KG1 (cell line): ENCODE measurements around the gene ESD.
A peak's percentile ranks its signal among the peaks of the same experiment; 100 is the strongest.
"Not testable (repeated sequence)": the region's sequence is repeated elsewhere in the genome, so short reads cannot be mapped to it uniquely, and the experiment has no call there.

Experiments
- DNase-seq: peaks from one replicate; lab custom pipeline; 2025; lab: John Stamatoyannopoulos, UW

The ESD gene

DNA sequence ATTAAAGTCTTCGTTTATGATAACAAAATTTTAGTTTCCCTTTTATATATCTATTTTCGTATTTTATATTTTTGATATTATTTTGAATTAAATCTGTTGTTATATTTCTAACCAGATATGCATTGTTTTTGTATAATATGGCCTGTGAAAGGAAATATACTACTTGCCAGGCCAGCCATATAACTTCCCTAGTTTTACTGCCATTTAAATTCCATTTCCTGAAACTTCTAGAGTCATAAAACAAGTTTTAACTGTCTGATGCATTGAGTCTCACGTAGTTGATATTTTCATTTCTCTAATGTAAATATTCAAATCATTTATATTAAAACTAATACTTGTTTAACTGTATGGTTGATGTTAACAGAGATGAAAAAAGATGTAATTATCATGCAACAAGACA is 13.5 kb downstream of the ESD start:
- no peak for DNase-seq

DNA sequence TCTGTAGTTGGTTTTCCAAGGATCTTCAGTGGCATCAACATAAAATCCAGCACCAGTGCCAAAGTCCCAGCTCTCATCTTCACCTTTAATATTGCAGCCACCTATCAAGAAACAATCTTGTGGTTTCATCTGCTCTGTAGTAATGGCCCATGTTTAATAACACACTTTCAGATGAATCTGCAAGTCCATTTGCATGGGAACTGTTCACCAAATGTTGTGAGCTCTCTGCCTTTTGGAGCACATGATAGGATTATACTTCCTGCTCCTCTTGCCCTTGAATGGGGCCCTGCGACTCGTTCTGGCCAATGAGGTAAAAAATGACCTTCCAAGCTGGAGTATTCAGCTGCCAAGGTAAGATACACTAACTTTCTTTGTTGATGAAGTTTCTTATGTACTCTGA is 14.3 kb downstream of the ESD start:
- no peak for DNase-seq

DNA sequence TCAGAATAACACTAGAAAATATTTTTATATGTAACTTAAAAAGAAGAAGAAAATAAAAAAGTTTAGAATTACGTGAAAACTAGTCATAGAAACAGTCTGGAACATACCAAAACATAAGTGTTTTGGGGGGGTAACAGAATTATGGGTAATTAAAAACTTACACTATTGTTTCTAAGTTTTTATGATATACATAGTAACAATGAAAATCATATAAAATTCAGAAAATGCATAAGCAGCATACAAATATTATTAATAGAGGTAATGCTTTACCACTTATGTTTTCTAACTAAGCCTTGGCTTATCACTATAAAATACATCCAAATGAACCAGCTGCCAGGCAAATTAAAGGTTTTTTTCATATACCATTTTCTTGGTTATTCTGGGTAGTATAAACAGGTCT is 14.9 kb downstream of the ESD start:
- no peak for DNase-seq

DNA sequence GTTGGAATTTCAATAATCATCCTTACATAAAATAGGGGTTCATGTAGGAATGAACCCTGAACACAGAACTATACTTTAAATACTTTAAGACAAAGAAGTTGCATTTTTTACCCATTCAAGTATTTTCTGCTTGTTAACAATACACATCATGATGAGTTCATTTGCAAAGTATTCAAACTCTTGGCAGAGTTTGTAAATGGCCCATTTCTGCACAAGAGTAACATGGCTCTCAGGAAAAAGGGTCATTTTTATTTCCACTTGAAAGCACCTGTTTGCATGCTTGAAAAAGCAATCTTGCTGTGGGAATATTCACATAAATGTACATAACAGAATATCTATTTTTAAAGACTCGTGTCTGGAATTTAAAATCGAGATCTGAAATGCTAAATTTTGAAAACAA is 18.1 kb downstream of the ESD start:
- no peak for DNase-seq

DNA sequence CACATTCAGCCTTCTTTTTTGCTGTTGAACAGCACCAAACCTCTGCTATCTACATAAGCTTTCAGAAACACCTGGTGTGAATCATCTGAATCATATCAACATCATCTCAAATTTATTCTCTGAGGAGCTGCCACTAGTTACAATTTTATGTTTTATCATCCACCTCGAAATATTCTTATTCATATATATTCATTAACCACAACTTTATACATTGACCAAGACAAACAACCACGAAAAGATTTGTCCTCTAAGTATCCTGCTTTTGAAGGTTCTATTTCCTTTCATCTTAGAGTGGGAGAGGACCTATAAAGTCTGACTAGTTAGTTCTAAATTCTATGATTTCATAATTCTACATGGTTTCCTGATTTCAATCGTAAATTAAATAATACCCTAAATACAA is 18.9 kb downstream of the ESD start:
- DNase-seq: no peak

DNA sequence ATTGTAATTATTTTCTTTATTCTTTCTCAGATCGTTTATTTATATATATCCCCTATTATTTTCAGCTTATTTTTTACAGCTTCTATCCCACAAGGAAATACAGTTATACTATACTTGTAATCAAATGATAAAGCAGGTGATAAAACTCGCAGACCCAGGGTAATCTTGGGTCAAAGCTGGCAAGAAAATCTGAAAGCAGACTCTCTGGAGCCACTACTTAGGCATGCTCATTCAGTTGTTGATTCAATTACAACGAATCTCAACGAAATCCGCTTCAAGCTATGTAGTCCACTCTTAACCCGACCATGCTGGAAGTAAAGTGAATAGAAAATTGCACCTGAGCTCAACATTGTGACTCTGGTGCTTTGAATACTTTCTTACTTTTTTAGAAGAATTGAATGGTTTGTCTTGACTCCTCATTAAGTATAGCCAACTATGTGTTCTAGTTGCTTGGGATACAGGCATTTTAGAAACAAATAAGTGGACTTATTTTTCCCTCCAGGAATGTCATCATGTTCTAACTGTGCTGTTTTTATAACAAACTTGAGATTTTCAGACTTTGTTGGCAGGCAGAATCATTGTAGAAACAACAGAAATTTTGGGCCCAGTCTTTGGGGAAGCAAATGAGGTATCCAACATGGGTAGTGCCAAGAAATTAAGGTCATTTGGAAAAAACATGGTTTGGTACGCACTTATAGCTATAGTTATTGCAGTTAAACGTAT is 21.4 kb downstream of the ESD start:
- DNase-seq: no peak

DNA sequence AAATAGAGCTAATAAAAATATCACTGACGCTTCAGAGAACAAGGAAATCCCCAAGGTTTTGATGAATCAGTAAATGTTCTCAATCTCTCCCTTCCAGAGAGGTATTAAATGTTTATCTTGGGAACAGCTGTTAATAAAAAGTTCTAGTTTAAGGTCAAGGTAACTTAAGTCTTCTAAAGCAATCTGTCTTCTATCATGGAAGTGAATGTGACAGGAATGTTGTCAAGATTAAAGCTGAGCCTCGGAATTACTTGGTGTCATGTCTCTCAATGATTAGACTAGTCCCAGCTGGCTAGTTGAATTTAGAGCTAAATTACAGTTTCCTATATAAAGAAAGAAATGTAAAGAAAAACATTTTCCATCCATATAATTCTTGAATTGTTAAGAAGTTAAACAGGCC is 23.4 kb downstream of the ESD start:
- no peak for DNase-seq

DNA sequence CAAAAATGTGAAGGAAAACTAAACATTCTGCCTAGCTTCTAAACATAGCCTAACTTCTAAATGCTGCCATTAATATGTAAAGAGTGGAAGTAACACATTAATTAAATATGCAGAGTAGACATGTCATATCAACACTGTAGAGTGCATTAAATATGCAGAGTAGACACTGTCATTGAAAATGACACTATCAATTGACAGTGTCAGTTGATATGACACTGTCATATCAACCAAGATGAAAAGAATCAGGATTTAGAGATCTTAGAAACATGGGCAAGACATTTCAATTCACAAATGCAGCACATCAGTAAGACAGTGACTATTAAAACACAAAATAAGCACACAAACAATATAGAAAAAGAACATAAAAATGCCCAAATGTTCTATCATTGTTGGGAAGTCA is 25.3 kb downstream of the ESD start:
- no peak for DNase-seq

DNA sequence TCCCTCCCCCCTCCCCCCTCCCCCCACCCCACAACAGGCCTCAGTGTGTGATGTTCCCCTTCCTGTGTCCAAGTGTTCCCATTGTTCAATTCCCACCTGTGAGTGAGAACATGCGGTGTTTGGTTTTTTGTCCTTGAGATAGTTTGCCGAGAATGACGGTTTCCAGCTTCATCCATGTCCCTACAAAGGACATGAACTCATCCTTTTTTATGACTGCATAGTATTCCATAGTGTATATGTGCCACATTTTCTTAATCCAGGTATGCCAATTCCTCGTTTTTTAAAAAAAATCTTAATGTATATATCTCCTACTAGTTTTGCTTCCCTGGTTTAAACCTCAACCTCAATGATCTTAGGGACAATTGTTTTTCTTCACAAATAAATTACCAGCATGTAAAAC is 27.0 kb downstream of the ESD start:
- not testable (repeated sequence) for DNase-seq

DNA sequence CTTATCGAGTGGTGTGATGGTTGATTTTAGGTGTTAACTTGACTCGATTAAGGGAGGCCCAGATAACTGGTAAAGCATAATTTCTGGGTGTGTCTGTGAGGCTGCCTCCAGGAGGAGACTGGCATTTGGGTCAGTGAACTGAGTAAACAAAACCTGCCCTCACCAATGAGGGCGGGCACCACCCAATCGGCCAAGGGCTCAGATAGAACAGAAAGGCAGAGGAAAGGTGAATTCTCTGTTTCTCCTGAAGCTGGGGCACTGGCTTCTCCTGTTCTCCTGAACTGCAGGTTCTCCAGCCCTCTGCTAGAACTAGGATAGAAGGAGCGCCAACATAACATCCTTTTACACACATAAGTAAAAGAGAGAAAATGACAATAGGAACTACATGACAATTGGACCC is 35.1 kb downstream of the ESD start:
- no peak for DNase-seq

DNA sequence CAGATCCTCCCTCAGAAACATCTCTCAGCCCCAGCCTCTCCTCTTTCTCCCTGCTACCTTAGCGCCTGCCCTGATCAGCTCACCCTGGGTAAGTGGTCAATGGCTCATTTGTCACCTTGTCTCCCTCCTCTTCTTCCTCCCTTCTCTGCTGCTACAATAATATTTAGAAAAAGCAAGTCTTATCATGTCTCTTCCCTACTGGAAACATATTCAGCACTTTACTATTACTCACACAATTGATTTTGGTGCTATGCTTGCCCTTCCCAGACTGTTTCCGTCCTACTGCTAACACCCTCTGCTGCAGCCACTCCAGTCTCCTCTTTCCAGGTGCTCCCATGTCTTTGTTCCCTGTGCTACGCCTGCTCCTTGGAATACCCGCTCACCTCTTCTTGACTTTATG is 35.8 kb downstream of the ESD start:
- no peak for DNase-seq

DNA sequence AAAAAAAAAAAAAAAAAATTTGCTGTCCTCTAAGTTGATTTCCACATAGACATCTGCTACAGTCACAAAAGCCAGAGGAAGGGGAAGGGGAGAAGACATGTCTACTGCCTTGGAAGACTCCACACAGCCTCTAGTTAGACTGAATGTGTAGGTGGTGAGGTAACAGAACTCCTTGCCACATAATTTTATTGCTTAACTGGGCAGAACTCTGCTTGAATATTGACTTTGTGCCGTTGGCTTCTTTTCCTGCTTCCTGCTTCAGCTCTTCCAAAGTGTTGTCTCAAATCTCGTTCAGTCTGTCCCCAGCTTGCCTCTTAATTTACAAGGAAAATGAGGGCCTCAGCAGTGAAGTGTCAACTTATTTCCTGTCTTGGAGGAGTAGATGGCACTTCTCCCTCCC is 37.1 kb downstream of the ESD start:
- no peak for DNase-seq

DNA sequence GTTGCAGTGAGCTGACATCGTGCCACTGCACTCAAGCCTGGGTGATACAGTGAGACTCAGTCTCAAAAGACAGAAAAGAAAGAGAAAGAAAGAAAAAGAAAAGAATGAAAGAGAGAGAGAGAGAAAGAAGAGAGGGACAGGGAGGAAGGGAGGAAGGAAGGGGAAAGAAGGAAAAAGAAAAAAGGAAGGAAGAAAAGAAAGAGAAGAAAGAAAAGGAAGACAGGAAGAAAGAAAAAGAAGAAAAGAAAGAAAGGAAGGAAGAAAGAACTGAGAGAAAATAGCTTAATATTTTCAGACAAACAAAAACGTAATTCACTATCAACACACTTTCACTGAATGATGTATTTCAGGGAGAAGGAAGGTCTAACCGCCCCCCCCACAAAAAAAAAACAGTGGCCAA is 39.3 kb downstream of the ESD start:
- DNase-seq: no peak

DNA sequence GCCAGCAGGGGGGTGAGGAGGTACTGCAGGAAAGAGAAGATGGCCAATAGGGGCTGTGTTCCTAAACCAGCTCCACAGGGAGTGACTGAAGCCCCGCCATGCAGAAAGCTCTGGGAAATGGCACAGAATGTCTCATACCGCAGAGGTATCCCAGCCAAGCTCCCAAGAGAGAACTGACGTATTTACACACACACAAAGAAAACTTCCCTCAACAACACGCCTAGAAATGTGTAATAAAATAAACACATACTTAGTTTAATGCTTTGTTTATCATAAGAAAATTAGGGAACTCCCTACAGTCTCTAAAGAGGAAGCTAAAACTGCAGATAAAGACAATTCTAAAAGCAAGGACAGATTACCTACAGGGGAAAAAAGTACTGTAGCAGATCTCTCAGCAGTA is 40.0 kb downstream of the ESD start:
- no peak for DNase-seq

DNA sequence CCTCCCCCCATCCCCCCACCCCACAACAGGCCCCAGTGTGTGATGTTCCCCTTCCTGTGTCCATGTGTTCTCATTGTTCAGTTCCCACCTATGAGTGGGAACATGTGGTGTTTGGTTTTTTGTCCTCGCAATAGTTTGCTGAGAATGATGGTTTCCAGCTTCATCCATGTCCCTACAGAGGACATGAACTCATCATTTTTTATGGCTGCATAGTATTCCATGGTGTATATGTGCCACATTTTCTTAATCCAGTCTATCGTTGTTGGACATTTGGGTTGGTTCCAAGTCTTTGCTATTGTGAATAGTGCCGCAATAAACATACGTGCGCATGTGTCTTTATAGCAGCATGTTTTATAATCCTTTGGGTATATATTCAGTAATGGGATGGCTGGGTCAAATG is 41.5 kb downstream of the ESD start:
- not testable (repeated sequence) for DNase-seq

DNA sequence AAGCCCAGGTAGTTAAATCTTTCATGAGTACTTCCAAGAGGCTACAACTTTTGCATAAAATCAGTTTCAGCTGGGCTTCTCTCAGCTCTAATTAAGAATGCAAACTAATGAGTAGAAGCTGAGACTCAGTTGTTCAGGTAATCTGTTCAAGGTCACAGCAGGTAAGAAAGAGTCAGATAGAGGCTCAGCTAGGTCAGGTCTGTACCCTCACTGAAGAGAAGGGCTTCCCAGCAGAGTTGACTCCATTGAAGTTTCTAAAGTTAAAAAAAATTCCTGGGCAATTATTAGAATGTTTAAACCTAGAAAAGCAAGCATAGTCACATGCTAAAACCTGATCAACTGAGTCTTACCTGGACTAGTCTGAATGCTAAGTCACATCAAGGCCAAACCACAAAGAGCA is 42.1 kb downstream of the ESD start:
- DNase-seq: no peak

DNA sequence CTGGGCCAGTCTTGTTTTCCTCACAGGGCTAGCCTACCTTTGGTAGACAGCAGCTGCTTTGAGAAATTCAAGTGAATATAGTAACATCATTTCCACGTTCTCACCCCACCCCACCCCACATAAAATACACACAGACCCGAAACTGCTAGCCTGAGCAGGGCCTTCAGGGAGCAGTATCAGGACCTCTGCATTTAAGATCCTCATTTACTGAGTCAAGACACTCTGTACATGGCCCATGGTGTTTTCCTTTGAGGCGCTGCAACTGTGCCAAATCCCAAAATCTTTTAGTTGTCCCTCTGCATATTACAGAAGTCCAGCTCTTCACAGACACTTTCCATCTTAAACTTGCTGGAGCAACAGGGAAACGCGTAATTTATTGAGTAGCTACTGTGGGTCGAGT is 43.0 kb downstream of the ESD start:
- no peak for DNase-seq

DNA sequence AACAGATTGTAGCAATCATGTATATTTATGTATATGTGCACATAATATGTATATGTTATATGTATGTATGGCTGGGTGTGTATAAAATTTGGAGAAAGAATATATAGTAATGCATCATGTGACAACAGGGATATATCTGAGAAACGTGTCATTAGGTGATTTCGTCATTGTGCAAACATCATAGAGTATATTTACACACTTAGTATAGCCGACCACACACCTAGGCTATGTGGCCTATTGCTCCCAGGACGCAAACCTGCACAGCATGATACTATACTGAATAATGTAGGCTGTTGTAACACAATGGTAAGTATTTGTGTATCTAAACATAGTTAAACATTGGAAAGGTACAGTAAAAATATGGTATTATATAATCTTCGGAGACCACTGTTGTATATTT is 43.8 kb downstream of the ESD start:
- DNase-seq: no peak

DNA sequence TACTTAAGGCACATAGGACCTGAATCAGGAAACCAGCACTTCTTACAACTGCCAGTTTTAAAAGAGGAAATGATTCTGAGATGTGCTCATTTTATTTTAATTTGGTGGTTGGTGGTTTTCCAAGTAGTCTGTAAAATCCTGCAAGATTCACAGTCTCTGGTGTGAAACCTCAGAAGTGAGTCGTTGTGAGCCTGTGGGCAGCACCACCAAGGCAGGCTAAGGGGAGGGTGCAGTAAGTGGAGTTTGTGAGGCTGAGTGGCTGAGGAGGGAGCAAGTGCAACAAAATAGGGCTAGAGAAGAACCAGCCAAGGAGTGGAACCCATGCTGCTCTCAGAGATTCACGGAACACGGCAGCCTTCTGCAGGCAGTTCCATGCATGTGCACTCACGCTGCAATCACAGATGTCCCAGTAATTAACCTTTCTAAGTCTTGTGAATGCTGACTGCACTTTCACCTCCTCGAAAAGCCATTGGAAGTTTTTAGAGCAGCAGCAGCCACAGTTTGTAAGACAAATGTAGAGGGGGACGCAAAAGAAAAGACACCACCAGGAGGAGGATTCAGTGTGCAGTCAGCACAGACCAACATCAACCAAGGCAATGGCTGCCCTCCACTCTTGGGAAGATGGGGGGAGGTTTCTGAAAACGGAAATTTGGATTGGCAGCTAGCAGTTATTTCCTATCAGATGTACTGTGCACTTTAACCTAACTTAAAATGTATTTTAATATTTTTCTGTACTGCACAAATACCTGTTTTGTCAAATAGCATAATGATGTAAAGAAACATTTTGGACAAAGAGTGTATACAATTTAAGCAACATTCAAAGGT is 44.9 kb downstream of the ESD start:
- DNase-seq: peak; percentile 64

DNA sequence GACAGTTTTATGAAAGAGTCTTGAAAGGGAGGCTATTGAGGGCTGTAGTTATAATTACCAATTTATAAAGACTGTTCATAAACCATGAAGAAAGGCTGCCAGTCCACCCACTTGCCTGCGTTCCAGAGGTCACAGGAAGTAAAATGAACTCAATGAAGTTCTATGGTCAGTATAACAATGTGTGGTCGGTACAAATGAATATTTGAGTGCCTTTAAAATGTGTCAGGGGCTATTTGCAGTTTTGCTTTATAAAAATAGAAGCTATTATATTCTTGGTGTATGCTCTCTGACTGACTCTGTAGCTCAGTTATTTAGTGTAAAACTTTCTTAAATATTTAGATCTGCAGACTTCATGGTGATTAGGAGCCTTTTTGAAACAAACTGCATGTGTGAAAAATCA is 47.0 kb downstream of the ESD start:
- no peak for DNase-seq

DNA sequence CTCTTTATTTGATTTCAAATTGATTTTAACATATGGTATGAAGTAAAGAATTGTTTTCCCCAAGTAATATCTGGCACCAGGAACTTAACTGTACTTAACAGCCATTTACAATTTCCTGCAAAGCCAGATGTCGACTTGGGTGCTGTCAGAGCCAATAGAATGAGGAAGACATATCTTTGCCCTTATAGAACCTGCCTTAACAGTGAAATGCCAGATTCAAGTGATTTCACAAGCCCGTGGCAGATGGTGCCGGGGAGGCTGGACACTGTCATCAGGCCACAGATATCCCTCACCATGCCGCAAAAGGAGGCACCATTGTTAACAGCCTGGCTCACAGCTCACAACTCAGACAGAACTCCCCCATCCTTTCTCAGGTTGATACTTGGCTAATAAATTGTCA is 48.7 kb downstream of the ESD start:
- DNase-seq: no peak

DNA sequence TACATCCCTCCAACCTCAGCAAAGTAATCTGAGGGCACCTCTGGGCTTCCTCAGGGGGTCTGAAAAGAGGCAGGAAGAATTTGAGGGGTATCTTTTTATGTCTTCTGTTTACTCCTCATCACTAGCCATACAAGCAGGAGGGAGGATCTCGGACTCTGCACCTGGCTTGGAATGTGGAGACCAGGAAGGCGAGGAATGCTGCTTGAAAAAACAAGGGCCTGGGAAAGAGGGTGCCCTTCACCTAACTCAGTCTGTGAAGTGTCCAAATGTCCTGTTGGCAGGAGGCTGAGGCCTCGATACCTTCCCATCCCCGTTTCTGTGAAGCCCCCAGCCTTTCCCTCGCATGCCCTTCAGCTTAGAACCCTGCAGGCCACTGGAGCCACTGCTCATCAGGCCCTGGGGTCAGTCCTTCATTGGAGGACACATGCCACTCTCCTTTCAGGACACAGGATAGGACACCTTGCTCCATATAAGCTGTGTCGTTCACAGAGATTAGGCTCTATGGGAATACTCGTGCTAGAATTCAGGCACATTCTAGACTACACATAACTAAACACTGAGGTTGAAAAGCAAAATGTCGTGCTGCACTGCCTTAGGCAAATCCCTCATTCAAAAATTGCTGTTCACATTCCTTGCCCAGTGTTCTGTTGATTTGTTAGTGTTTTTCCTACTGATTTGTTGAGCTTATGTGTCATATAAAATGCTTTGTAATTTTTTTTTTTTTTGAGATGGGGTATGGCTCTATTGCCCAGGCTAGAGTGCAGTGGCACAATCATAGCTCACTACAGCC is 49.7 kb downstream of the ESD start:
- DNase-seq: no peak

DNA sequence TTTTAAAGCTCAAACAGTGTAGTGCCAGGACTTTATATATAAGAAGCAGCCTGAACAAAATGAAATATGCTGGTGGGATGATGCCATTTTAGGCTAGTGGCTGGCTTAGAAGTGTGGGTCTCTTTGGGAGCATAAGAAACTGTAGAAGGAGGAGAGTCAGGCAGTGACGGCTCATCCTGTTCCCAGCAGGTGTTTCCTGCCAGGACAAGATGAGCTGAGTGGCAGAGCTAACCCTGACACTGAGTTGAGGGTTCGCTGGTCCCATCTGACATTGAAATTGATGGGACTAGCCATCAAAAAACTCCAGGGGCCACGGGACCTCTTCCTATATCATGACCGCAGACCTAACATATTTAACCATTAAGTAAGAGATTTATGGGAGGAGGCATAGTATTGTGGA is 51.3 kb downstream of the ESD start:
- no peak for DNase-seq
